Astrocyte (in vitro differentiated cells and primary cell): ENCODE measurements around the gene NKX6-1. TPM values are rescaled to one million over a fixed set of nuclear protein-coding genes. Genes with fewer than 3 reads are reported as not detected.

Experiments used
- DNase-seq: peaks from one replicate; pipeline ENCODE4 v3.0.0-alpha.2; 2010; ENCODE audit warnings: low read depth
- FAIRE-seq: peaks from 2 replicates; lab custom pipeline; 2011; peaks lifted over from hg19 to GRCh38; lab: Jason Lieb, UNC
- H2AFZ ChIP-seq: 2 replicates; pipeline ENCODE4 v1.6.0; 2012; ENCODE audit warnings: low read depth, low read length, inconsistent platforms
- H3K27ac ChIP-seq: 2 replicates; pipeline ENCODE4 v1.5.1; 2011; ENCODE audit warnings: low read depth, low read length, inconsistent platforms
- H3K27me3 ChIP-seq: 2 replicates; pipeline ENCODE4 v1.6.0; 2011; ENCODE audit warnings: low read length, inconsistent platforms; ENCODE audit not compliant: insufficient read depth
- H3K36me3 ChIP-seq: 2 replicates; pipeline ENCODE4 v1.5.1; 2011; ENCODE audit warnings: low read length, inconsistent platforms; ENCODE audit not compliant: insufficient read depth
- H3K4me1 ChIP-seq: 2 replicates; pipeline ENCODE4 v1.5.1; 2011; ENCODE audit warnings: low read length, inconsistent platforms; ENCODE audit not compliant: insufficient read depth
- H3K4me2 ChIP-seq: 2 replicates; pipeline ENCODE4 v1.6.0; 2012; ENCODE audit warnings: low read length, inconsistent platforms
- H3K4me3 ChIP-seq: 2 replicates; pipeline ENCODE4 v1.5.1; 2011; ENCODE audit warnings: low read depth, mild to moderate bottlenecking, low read length, inconsistent platforms; ENCODE audit not compliant: insufficient read depth
- H3K79me2 ChIP-seq: 2 replicates; pipeline ENCODE4 v1.6.0; 2012; ENCODE audit warnings: mild to moderate bottlenecking, low read length, inconsistent platforms; ENCODE audit not compliant: insufficient read depth
- H3K9ac ChIP-seq: 2 replicates; pipeline ENCODE4 v1.6.0; 2012; ENCODE audit warnings: mild to moderate bottlenecking, low read length, inconsistent platforms
- H3K9me3 ChIP-seq: 2 replicates; pipeline ENCODE4 v1.5.1; 2012; ENCODE audit warnings: low read depth, mild to moderate bottlenecking, low read length, inconsistent platforms; ENCODE audit not compliant: insufficient read depth
- H4K20me1 ChIP-seq: 2 replicates; pipeline ENCODE4 v1.6.0; 2012; ENCODE audit warnings: low read length, inconsistent platforms; ENCODE audit not compliant: insufficient read depth
- H3K27ac Mint-ChIP-seq: one replicate; pipeline ENCODE4 v1.8.0; 2021; ENCODE audit warnings: mild to moderate bottlenecking, mixed read lengths; ENCODE audit not compliant: unreplicated experiment
- H3K27me3 Mint-ChIP-seq: one replicate; pipeline ENCODE4 v1.8.0; 2021; ENCODE audit warnings: low read depth, mixed read lengths; ENCODE audit not compliant: unreplicated experiment
- H3K36me3 Mint-ChIP-seq: one replicate; pipeline ENCODE4 v1.8.0; 2021; ENCODE audit warnings: low read depth, mixed read lengths; ENCODE audit not compliant: unreplicated experiment
- H3K4me1 Mint-ChIP-seq: one replicate; pipeline ENCODE4 v1.8.0; 2021; ENCODE audit warnings: low read depth, mixed read lengths; ENCODE audit not compliant: unreplicated experiment
- H3K4me3 Mint-ChIP-seq: one replicate; pipeline ENCODE4 v1.8.0; 2021; ENCODE audit warnings: mild to moderate bottlenecking, moderate library complexity, mixed read lengths; ENCODE audit not compliant: unreplicated experiment
- H3K9me3 Mint-ChIP-seq: one replicate; pipeline ENCODE4 v1.8.0; 2021; ENCODE audit warnings: mild to moderate bottlenecking, mixed read lengths; ENCODE audit not compliant: unreplicated experiment
- EZH2 ChIP-seq: IDR thresholded peaks from 2 replicates; pipeline ENCODE4 v1.6.1; 2012; ENCODE audit warnings: mild to moderate bottlenecking, low read length, inconsistent platforms; ENCODE audit not compliant: insufficient read depth
- total RNA-seq: library from RNA; stranded (reverse); gene quantifications from 2 replicates; pipeline ENCODE4 v1.2.1, GENCODE V29; 2021
- TF ChIP-seq, protein P1 (sequence below): IDR thresholded peaks from 2 replicates; pipeline ENCODE4 v1.5.1; 2011; ENCODE audit warnings: low read depth, mild to moderate bottlenecking, inconsistent platforms, low read length, moderate library complexity; ENCODE audit not compliant: insufficient read depth

The NKX6-1 gene
- total RNA-seq, 1 donor from 2014 or later = 0.14 TPM

DNA sequence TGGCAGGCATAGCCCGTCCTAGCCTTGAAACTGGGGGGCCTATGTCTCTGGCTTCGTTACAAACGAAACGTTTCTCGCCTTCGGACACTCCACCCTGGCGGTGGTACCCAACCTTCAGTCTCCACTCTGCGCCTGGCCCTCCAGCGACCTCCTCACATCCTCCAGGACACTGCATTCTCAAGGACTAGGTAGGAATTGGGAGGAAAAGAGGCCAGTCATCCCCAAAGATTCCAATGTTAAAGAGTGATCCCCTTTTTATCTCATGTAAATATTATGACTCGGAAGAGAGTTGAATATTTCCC is 2.1 kb upstream of the NKX6-1 start:
- no peak overlapping the region for H3K27ac ChIP-seq
- H3K9me3 ChIP-seq = peaks cover 6% of the 10 kb centered on the region
- H3K4me1 ChIP-seq = no peaks in the 10 kb centered on the region
- H3K9me3 Mint-ChIP-seq = peaks cover 25% of the 10 kb centered on the region
- TF ChIP-seq EZH2 = no peak
- no peak overlapping the region for H3K4me3 Mint-ChIP-seq
- H3K36me3 ChIP-seq = no peaks in the 10 kb centered on the region
- no peak overlapping the region for H3K9ac ChIP-seq
- FAIRE-seq = no peak
- DNase-seq = no peak
- H3K27me3 Mint-ChIP-seq = peaks cover 63% of the 10 kb centered on the region
- H4K20me1 ChIP-seq = no peaks in the 10 kb centered on the region
- H2AFZ ChIP-seq = no peak overlapping the region
- H3K4me1 Mint-ChIP-seq = peaks cover 1% of the 10 kb centered on the region
- peak overlapping the region; percentile 40 for H3K4me2 ChIP-seq
- H3K79me2 ChIP-seq = peaks cover 19% of the 10 kb centered on the region
- no peak overlapping the region for H3K27ac Mint-ChIP-seq
- H3K27me3 ChIP-seq = peaks cover 62% of the 10 kb centered on the region
- H3K4me3 ChIP-seq = no peak overlapping the region
- no peaks in the 10 kb centered on the region for H3K36me3 Mint-ChIP-seq

DNA sequence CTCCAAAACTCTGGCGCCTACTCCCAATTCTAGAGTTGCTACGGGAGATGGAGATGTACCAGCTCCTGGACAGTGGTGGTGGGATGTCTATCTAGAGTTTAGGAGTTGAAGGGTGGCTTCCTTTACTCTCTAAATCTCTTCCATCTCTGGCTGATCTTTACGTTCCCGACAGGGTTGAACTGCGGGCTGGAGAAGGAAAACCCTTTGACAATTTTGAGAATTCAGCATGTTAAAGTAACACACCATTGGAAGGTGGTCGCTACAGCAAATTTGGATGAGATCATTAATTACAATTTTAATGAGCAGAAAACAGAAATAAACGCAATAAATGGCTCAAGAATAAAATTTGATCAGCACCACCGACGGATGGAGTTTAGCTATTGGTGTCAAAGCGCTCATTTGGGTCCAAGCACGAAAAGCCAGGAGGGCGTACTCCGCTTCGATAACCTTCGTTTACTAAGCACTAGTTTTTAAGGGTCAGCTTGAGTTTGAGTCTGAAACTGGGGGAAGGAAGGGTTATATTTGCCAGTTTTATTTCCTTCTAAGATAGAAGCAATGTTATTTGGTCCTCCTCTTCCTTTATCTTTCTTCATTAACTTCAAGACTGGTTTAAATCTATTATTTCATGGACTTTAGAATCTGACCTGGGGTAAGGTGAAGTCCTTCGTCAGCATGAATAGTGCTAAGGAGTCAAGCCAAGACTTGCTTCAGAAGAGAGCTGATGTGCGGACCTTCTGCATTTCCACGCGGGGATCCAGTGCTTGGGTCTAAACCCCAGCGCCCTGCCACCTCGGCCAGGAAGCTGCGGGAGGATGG is 1.5 kb upstream of the NKX6-1 start:
- Mint-ChIP-seq H3K4me3 (no peak overlapping the region), H3K4me1 (peaks cover 1% of the 10 kb centered on the region), H3K27ac (no peak overlapping the region), H3K36me3 (no peaks in the 10 kb centered on the region), H3K9me3 (peaks cover 28% of the 10 kb centered on the region), H3K27me3 (peaks cover 69% of the 10 kb centered on the region)
- no peak for DNase-seq
- Histone ChIP-seq H3K4me2 (no peak overlapping the region), H4K20me1 (no peaks in the 10 kb centered on the region), H3K9me3 (peaks cover 6% of the 10 kb centered on the region), H3K27ac (no peak overlapping the region), H2AFZ (no peak overlapping the region), H3K4me3 (no peak overlapping the region), H3K36me3 (no peaks in the 10 kb centered on the region), H3K4me1 (no peaks in the 10 kb centered on the region), H3K79me2 (peaks cover 22% of the 10 kb centered on the region), H3K27me3 (peaks cover 64% of the 10 kb centered on the region), H3K9ac (no peak overlapping the region)
- TF ChIP-seq EZH2 = no peak
- TF ChIP-seq, protein P1, sequence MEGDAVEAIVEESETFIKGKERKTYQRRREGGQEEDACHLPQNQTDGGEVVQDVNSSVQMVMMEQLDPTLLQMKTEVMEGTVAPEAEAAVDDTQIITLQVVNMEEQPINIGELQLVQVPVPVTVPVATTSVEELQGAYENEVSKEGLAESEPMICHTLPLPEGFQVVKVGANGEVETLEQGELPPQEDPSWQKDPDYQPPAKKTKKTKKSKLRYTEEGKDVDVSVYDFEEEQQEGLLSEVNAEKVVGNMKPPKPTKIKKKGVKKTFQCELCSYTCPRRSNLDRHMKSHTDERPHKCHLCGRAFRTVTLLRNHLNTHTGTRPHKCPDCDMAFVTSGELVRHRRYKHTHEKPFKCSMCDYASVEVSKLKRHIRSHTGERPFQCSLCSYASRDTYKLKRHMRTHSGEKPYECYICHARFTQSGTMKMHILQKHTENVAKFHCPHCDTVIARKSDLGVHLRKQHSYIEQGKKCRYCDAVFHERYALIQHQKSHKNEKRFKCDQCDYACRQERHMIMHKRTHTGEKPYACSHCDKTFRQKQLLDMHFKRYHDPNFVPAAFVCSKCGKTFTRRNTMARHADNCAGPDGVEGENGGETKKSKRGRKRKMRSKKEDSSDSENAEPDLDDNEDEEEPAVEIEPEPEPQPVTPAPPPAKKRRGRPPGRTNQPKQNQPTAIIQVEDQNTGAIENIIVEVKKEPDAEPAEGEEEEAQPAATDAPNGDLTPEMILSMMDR = no peak
- FAIRE-seq = no peak

DNA sequence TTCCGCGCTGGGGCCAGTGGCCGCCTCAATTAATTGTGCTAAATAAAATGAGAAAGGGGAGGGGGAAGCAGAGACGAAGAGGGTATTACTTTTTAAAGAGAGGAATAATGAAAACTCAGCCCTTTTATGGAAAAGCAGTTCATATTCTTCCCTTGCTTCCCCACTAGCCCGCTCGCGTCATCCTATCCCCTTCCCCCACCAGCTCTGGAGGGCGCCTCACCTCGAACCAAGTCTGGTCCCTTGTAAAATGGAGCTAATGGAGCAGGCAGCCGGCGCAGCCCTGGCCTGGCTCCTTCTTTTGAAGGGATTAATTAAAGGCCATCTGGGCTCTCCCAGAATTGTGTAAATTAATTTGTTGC is 511 bp upstream of the NKX6-1 start:
- H3K27me3 ChIP-seq = peaks cover 72% of the 10 kb centered on the region
- H3K9me3 ChIP-seq = peaks cover 6% of the 10 kb centered on the region
- H3K27me3 Mint-ChIP-seq = peaks cover 76% of the 10 kb centered on the region
- no peak overlapping the region for H3K27ac Mint-ChIP-seq
- H4K20me1 ChIP-seq = no peaks in the 10 kb centered on the region
- H3K9me3 Mint-ChIP-seq = peaks cover 31% of the 10 kb centered on the region
- no peak overlapping the region for H2AFZ ChIP-seq
- H3K4me2 ChIP-seq = peak overlapping the region; percentile 89
- H3K4me1 Mint-ChIP-seq = peaks cover 1% of the 10 kb centered on the region
- peak overlapping the region; percentile 40 for H3K4me3 ChIP-seq
- TF ChIP-seq, protein P1 = no peak
- TF ChIP-seq EZH2 = peak; percentile 49
- H3K36me3 Mint-ChIP-seq = no peaks in the 10 kb centered on the region
- no peak for DNase-seq
- no peaks in the 10 kb centered on the region for H3K4me1 ChIP-seq
- H3K36me3 ChIP-seq = no peaks in the 10 kb centered on the region
- H3K79me2 ChIP-seq = peaks cover 24% of the 10 kb centered on the region
- peak overlapping the region; percentile 68 for H3K4me3 Mint-ChIP-seq
- H3K27ac ChIP-seq = no peak overlapping the region
- no peak for FAIRE-seq
- H3K9ac ChIP-seq = no peak overlapping the region
